Vagina (tissue), 2 donors: ENCODE measurements around the gene GABRB3.

Source experiments
- POLR2AphosphoS5 ChIP-seq, 2 donors: sonication (generic); formaldehyde crosslinking; IDR thresholded peaks; one replicate each; pipeline ENCODE4 v1.9.0; 2017; ENCODE audit warnings: antibody characterized with exemption in 2 of 2, mild to moderate bottlenecking in 2 of 2, low read depth in 1 of 2; ENCODE audit not compliant: insufficient read depth in 1 of 2
- TF ChIP-seq, protein P1 (sequence below), 3 experiments: fragments of 450-650 bp in 2 of 3; fragments of 200-600 bp in 1 of 3; sonication (generic) in 1 of 3; IDR thresholded peaks; one replicate each; pipeline ENCODE4 v1.5.1; 2017 to 2019; ENCODE audit warnings: antibody characterized with exemption in 3 of 3, mild to moderate bottlenecking in 2 of 3, moderate library complexity in 2 of 3

DNA sequence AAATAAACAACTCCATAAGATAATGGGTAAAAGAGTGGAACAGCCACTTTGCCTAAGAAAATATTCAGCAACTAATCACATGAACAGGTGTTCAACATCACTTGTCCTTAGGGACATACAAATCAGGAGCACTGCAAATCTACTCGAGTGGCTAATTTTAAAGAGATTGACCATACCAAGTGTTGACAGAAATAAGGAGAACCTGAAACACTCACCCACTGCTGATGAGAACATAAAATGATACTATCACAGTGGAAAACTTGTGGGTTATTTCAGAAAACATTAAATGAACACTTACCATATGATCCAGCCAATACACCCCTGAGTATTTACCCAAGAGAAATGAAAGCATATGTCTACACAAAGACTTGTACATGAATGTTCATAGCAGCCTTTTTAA lies 70.5 kb downstream of the GABRB3 start:
- TF ChIP-seq, protein P1, sequence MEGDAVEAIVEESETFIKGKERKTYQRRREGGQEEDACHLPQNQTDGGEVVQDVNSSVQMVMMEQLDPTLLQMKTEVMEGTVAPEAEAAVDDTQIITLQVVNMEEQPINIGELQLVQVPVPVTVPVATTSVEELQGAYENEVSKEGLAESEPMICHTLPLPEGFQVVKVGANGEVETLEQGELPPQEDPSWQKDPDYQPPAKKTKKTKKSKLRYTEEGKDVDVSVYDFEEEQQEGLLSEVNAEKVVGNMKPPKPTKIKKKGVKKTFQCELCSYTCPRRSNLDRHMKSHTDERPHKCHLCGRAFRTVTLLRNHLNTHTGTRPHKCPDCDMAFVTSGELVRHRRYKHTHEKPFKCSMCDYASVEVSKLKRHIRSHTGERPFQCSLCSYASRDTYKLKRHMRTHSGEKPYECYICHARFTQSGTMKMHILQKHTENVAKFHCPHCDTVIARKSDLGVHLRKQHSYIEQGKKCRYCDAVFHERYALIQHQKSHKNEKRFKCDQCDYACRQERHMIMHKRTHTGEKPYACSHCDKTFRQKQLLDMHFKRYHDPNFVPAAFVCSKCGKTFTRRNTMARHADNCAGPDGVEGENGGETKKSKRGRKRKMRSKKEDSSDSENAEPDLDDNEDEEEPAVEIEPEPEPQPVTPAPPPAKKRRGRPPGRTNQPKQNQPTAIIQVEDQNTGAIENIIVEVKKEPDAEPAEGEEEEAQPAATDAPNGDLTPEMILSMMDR (IDR thresholded peaks at IDR 0.05) = no peak
- no peak for TF ChIP-seq POLR2AphosphoS5 (IDR thresholded peaks at IDR 0.05; ENCODE audit: insufficient read depth in 1 of 2, low read depth in 1 of 2)
